ENCODE measurements around the gene CNN2. TPM values are rescaled to one million over a fixed set of nuclear protein-coding genes. Genes with fewer than 3 reads are reported as not detected.
A peak's percentile ranks its signal among the peaks of the same experiment; 100 is the strongest.
"Not testable (repeated sequence)": the region's sequence is repeated elsewhere in the genome, so short reads cannot be mapped to it uniquely, and the experiment has no call there.

The CNN2 gene
- polyA plus RNA-seq, 3 donors: 151 to 175 (median 158) TPM

DNA sequence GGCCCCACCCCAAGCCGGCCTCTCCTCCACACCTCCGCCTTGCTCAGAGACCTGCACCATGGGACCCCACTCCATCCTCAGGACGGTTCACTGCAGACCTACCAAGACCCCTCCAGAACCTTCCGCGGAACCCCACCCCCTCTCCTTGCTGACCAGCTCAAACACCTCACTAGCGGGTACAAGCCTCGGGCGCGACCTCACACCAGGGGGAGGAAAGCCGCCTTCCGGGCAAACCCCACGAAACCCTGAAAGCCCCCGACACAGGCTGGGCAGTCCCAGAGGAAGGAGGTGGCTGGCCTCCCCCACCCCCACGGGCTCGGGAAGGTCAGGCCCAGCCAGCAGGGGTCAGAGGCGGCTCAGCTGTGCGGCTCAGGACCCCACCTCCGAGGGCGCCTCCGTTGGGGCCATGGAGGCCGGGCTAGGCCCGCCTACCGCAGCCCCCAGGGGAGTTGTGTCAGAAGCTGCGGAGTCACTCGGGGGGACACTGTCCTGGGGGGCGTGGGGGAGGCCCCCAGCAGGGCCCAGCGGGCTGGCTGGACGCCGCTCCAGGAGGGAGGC, 16.3 kb upstream of the CNN2 start:
- DNase-seq (ENCODE audit: low read depth in 3 of 3, low spot score in 2 of 3): no peak

DNA sequence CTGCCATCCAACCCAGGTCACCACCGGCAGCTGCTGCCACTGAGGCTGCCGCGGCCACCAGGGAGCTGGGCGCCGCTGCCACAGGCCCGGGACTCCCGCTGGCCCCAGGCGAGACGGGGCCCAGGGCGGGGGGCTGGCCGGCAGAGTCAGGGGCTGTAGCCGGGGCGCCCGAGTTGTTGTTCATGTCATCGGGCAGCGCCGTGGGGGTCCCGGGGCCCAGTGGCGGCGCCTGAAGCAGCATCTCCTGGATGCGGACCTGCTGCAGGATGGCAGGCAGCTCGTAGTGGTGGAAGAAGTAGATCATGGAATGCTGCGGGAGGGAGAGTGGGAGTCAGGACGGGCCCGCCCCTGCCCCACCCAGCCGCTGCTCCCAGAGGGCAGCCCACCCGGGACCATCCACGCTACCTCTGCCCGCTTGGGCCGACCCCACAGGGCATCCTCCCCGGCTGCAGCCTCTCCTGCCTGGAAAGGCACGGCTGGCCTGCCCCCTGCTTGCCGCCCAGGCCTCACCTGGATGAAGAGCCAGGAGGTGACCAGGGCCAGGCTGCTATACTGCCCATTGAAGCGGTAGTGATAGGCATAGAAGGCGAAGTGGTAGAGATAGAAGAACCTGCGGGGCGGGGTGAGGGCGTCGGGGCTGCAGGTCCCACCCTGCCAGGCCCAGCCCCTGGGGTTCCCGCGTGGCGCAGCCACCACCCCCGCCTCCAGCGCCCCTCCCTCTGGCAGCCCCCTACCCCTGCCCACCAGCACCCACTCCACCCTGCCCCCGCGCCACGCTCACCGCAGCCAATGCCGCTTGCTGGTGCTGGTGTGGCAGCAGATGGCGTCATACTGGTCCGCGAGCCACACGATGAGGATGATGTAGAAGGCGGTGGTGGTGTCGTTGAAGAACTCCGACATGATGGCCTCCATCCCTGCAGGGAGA, 15.6 kb upstream of the CNN2 start:
- DNase-seq (ENCODE audit: low read depth in 3 of 3, low spot score in 2 of 3): no peak

DNA sequence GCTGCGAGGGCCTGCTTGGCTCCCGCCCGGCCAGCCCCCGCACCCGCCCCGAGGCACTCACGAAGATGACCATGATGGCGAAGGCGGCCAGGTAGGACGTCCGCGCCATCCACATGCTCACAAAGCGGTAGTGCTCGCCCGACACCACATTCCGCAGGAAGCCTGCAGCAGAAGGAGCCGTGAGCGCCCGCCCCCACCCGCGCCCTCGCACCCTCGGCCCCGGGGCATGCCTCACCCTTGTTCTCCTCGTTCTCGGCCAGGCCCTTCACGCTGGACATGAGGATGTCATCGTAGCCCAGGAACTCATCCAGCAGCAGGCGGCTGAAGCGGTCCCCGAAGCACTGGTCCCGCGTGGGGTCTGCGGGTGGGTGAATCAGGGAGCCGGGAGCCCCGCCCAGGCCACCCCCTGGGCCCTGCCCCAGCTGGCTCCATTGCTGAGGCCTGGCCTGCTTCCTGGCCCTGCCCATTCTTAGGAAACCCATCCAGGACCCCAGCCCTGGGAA, 14.5 kb upstream of the CNN2 start:
- no peak for DNase-seq (ENCODE audit: low read depth in 3 of 3, low spot score in 2 of 3)

DNA sequence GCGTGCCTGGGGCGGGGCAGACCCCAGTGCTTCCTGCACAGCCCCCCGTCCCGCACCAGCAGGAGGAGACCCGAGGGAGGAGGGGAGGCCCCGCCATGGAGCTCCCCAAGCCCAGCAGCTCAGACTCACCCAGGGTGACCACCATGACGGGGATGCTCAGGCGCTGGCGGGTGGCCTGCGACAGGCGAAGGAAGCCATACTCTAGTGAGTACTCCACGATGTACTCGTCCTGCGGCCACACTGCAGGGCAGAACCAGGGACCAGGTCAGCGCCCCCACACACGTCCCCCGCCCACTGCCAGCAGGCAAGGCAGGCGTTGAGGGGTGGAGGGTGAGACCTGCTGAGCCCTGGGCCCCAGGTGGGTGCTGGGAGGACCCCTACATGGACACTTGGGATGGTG, 14.1 kb upstream of the CNN2 start:
- DNase-seq (ENCODE audit: low read depth in 3 of 3, low spot score in 2 of 3): no peak

DNA sequence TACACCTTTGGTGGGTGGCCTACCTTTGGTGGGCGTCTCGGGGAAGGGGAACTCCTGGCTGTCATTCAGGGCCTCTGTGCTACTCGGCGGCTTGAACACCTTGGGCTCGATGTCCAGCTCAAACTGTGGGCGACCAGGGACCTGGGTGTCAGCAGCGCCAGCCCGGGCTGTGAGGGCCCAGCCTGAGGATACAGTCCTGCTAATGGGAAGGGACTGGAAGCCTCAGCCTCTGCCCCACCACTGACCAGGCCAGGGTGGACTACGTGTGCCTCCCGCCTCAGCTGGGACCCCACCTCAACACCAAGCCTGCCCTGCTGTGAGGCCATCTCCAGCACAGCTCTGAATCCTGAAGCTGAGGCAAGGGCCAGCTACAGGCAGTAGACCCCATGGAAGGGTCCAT, 13.2 kb upstream of the CNN2 start:
- no peak for DNase-seq (ENCODE audit: low read depth in 3 of 3, low spot score in 2 of 3)

DNA sequence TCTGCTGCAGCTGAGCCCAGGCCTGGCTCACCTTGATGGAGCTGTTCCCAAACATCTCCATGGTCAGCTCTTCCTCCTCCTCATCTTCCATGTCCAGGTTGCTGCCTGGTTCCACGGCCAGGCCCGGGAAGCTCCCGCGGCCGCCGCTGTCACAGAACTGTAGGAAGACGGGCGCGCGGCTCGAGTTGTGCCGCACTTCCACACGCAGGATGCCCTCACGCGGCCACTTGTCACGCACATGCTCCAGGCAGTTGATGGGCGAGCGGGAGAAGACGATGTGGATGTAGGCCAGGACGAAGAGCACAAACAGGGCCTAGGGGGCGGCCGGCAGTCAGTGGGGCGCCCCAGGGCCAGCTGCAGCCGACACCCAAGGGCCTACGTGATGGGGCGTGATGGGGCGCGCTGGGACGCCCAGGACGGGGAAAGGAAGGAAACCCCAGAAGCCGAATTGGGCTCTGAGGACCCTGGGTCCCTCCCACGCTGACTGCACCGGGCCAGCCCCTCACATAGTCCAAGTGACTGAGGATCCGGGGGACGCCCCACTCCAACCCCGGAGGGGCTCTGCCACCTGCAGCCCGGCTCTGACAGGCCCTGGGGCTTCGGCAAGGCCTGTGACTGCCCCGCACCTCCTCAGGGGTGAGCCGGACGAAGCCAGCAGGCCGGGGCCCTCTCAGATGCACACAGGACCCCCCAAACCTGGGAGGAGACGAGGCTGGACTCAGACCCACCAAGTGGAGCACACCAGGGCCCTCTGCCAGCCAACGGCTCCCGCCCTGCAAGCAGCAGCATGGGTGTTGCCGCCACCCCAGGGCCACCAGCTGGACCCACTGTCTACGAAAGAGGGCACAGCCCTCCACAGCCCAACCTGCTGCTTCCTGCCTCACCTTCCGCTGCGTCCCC, 12.0 kb upstream of the CNN2 start:
- no peak for DNase-seq (ENCODE audit: low read depth in 3 of 3, low spot score in 2 of 3)

DNA sequence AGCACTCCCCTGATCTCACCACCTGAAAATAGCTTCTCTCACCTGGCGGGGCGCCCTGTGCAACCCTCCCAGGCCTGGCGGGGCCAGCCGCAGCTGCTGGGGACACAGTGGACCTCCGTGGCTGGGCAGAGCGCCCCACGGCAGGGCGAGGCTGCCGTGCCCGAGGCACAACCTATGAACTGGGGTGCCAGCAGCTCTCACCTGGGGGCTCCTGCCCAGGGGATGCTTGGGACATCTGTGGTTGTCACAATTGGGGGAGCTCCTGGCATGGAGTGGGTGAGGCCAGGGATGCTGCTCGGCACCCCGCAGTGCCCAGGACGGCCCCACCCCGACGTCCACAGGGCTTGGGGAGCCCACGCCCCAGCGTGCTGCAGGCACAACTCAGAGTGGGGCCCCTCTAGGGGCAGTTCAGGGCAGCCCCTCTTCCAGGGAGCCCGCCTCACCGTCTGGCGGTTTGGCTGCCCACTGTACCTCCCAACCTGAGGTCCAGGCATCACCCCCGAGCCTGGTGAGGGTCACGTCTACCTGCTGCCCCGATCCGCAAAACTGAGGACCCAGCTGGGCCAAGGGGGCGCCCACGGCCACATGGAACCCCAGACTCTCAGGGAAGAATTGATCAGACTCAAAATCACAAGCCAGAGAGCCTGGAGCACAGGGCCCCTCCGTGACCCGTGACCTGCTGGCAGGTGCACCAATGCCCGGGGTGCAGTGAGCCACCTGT, 11.2 kb upstream of the CNN2 start:
- no peak for DNase-seq (ENCODE audit: low read depth in 3 of 3, low spot score in 2 of 3)

DNA sequence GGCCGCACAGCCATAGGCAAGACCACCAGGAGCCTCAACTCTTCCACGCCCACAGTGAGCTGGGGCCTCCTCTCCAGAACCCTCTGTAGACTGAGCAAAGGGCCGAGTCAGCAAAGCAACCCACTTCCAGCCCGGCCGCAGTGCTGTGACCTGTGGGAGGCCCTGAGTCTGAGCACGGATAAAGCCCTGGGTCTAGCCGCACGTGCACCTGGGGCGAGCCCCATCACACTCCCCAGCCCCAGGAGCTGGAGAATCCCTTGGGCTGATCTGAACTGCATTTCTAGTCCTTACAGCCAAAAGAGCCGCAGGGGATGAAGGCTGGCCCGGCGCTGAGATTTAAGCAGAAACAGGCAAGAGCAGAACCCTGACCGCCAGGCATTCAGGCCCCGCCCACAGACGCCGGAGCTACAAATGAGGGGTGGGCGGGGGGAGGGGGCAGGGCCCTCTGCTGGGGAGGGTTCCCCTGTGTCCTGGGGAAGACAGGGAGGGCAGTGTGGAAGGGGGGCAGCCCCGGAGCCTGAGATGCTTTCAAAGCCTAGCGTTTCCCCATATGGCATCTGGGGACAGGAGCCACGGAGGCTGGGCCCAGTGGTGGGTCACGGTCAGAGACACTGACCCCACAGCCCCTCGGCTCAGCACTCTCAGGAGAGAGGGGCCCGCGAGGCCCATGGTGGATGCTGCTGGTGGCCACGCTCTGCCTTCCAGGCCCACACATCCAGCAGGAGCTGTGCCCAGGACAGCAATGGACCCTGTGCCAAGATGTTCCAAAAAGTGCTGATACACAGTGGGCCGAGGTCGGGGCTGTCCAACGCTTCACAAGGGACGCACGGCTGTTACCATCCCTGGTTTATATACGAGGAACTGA, 10.4 kb upstream of the CNN2 start:
- no peak for DNase-seq (ENCODE audit: low read depth in 3 of 3, low spot score in 2 of 3)

DNA sequence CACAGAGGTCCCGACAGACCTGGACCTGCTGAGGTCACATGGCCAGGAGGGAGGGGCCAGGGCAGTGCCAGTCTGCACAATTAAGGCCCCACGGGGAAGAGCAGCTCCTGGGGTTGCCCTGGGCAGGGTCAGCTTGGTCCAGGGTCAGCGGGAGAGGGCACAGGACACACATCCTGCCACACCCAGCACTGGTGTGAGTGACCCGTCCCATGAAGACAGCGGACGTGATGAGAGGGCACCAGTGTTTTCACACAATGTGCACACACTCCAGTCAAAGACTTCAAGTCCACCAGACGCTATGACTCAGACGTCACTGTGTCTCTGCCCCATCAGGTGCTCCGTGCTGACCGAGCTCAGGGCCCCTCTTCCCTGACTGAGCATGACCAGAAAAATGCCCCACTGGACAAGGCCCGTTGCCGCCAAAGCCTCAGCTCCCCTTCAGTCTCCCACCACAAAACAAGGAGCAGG, 9.7 kb upstream of the CNN2 start:
- no peak for DNase-seq (ENCODE audit: low read depth in 3 of 3, low spot score in 2 of 3)

DNA sequence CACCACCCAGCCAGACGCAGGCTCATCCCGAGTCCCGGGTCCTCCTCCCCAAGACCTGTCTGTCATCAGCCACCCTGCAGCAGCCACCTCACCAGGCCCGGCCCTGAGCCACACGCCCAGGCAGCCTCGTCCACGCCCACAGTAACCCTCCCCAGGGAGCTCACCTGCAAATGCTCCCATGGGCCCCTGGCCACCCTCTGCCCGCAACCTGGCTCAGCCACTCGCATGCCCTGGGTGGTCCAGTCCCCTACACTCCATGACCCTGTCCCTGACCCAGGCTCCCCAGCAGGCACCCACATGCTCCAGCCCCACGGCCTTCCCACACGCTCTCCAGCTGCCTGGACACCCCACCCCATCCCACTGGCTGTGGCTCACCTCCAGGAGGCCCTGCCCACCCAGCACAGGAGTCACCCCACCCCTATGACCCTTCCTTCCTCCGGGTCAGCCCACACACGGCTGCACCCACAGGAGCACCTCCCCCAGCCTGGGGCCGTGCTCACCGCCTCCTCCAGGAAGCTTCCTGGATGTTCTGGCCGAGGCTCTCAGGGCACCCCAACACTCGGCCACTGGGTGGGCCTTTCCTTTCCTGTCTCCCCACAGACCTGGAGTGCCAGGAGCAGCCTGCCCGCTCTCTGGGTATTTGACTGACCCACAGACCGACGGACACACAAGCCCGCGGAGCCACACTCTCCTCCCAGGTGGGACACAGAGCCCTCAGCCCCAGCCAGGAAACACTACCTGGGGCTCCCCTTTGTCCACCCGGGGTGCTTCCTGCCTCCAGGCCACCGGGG, 9.1 kb upstream of the CNN2 start:
- DNase-seq (ENCODE audit: low read depth in 3 of 3, low spot score in 2 of 3): no peak

DNA sequence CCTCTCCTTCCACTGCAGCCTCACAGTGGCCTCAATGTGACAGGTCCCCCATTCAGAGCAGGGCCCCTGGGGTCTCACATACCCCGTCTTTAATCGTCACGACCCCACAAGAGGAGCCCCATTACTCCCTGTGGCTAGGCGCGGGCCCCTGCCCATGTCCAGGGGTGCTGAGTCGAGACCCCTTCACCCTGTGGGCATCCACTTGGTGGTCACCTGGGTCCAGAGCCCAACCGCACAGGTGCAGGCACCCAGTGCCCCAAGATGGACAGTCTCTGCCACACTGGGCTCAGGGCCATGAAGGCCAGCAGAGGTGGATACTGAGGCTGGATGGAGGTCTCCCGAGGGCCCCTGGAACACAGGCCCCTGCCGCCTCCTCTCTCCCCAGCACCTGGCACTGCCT, 8.5 kb upstream of the CNN2 start:
- no peak for DNase-seq (ENCODE audit: low read depth in 3 of 3, low spot score in 2 of 3)

DNA sequence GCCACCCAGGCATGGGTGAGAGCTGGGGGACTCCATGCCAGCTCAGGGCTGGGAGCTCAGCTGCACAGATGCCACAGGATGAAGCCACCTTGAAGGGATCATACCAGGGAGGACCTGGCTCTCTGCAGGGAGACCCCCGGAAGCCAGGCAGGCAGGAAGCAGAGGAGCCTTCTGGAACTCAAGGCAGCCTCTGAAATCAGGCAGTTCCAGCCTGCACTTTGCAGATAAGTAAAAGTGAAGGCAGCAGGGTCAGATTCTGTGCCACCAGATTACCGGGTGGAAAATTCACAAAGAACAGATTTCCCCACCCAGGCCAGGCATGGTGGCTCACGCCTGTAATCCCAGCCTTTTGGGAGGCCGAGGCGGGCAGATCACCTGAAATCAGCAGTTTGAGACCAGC, 8.0 kb upstream of the CNN2 start:
- DNase-seq (ENCODE audit: low read depth in 3 of 3, low spot score in 2 of 3): no peak

DNA sequence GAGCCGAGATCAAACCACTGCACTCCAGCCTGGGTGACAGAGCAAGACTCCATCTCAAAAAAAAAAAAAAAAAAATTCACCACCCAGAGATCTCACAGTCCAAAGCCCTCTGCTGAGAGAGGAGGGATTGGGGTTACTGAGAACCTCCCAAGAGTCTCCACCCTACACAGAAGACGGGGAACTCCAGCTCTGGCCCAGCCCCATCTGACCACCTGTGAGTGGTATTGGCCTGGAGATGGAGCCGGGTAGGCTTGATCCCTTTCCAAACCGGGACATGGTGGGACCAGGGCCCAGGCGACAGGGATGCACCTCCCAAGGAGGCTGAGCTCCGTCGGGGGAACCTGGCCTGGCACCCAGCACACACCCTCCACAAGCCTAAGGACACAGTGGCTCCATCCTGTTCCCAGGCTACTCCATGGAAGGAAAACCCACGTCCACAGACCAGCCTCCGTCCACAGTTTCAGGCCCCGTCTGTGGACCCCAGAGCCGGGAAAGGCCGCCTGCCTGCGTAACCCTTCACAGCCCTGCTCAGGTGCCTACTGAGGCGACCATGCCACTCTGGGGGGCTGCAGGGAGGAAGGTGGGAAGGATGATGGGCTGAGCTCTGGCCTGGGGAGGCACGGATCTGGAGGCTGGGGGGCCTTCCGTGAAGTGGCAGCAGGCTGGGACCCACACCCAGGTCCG, 7.3 kb upstream of the CNN2 start:
- no peak for DNase-seq (ENCODE audit: low read depth in 3 of 3, low spot score in 2 of 3)

DNA sequence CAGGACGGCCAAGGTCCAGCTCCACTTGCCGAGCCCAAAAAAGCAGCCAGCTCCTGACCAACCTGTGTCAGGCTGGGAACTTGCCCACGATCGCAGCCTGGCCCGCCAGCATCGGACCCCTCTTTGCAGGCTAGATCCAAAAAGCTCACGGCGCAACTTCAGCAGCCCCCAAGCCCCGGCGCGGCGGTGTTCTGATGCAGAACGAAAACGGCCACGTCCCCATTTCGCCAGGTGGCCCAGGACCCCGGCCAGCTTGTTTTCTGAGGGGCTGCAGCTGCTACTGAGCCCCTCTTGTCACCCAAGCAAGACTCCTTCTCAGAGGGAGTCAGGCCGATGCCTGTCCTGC, 6.8 kb upstream of the CNN2 start:
- DNase-seq (ENCODE audit: low read depth in 3 of 3, low spot score in 2 of 3): no peak

DNA sequence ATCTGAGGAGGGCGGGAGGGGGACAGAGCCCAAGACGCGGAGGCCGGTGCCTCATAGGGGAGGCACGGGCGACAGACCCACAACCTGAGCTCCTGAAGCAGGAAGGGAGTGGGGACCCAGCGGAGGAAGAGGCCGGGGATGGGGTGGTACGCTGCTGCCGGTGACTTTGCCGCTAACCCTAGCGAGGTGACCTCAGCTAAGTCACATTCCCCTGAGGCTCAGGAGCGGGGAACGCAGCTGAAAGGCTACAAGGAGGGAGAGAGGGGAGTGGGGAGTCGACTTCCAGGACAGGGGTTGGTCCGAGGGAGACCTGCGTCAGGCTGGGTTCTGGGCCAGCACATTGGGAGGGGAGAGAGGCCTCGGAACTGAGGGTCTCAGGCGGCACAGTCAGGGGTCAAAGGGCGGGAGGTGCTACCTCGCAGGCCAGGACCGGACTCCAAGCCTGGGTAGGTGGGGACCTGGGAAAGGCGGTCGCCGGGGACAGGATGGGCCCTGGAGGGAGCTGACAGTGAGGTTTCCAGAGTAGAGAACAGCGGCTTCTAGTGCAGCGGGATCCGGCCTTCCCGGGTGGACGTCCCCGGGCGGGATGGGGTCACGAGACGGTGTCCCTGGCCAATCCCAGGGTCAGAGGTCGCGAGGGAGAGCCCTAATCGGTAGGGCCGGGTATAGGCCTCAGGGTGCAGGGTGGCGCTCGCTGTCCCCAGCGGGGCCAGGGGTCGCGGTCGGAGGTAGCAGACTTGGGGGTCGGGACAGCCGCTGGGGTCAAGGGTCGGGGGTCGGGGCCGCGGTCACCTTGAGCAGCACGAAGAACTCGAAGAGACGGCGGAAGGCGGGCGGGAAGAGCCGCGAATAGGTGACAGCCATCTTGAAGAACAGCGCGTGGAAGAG, 6.2 kb upstream of the CNN2 start:
- DNase-seq (ENCODE audit: low read depth in 3 of 3, low spot score in 2 of 3): no peak

DNA sequence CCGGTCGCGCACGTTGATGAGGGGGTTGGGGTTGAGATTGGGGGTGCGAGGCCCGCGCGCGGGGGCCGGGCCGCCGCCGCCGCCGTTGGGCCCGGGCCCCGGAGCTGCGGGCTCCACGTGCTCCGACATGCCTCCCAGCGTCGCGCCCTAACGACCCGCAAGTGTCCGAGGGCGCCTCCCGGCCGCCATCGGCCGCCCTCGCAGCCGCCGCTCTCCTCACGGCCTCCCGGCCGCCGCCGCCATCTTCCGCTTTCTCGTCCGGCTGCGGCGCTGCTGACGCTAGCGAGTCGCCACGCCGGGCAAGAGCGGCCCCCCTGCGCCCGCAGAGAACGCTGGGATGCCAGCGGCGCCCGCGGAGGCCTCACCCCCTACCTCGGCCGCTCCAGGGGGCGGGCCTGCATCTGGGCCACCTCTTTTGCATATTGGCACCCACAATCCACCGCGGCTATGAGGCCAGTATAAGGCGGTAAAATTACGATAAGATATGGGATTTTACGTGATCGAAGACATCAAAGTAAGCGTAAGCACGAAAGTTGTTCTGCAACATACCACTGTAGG, 5.5 kb upstream of the CNN2 start, which contains the start of gene TMEM259:
TSS of gene TMEM259 (minus strand) at position 256 of the 558 bp plus-strand sequence. CDS start at position 129, 127 bp downstream.
- peak; percentile 92 to 97 (median 96) for DNase-seq (ENCODE audit: low read depth in 3 of 3, low spot score in 2 of 3)

DNA sequence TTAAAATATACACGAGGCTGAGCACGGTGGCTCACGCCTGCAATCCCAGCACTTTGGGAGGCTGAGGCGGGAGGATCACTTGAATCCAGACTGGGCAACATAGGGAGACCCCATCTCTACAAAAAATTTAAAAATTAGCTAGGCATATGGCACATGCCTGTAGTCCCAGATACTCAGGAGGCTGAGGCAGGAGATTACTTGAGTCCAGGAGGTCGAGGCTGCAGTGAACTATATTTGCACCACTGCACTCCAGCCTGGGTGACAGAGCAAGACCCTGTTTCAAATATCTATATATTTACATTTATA, 2.6 kb upstream of the CNN2 start:
- not testable (repeated sequence) for DNase-seq (ENCODE audit: low read depth in 3 of 3, low spot score in 2 of 3)
